Stromal cell of bone marrow (primary cell): ENCODE results near the gene CBFA2T3.

Experiments used
- DNase-seq: peaks from one replicate; pipeline ENCODE4 v3.0.0-alpha.2; 2012; ENCODE audit warnings: low read depth

Gene CBFA2T3

DNA sequence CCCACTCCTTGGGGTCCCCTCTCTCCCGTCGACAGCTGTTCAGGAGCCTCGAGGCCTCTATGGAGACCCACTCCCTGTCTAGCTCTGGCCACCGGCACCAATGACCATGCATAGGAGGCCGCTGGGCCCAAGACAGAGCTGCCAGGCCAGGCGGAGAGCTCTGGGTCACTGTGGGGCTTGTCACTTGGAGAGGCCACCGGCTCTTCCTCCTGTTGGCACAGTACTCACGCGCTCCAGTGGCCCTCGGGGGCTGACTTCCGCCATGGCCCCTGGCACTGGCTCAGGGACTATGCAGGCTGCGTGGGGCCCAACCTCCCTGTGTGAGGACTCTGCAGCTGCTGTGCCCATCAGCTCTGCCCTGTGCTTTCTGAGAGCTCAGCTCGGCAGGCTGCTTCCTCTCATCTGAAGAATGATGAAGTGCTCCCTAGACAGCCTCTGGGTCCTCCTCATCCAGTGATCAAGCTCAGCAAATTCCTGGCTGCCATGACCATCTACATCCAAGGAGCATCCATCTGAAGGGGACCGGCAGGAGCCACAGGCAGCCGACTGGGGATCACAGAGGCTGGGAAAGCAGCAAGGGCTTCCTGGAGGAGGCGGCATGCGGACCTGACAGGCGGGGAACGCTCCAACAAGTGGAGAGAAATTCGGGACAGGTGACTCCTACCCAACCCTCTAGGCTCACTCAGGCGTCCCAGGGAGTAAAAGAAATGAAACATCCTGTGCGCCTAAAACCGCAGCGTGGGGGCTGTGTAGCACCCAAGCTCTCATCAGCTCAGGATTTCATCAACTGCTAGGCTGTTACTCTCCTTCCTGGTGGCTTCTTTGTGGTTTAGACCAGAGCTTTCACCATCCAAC lies 137.0 kb downstream of the CBFA2T3 start:
- no peak for DNase-seq

DNA sequence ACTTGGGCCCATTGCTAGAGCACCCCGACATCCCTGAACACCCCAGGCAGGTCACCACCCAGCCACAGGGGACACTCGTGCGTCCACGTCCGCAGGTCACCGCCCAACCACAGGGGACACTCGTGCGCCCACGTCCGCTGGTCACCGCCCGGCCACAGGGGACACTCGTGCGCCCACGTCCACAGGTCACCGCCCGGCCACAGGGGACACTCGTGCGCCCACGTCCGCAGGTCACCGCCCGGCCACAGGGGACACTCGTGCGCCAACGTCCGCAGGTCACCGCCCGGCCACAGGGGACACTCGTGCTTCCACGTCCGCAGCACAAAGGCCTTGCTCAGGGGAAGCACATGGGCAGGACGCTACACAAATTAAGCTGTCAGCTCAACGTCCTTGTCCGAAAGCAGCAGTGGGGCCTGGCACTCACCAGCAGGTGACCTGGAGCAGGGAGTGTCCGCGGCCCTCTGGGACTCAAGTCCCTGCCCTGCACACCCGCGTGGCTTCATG lies 137.9 kb downstream of the CBFA2T3 start:
- DNase-seq, result no peak

- no peak for DNase-seq
Measured at GRCh38 chr16:88838566-88838965, 138.4 kb downstream of the CBFA2T3 start.

DNA sequence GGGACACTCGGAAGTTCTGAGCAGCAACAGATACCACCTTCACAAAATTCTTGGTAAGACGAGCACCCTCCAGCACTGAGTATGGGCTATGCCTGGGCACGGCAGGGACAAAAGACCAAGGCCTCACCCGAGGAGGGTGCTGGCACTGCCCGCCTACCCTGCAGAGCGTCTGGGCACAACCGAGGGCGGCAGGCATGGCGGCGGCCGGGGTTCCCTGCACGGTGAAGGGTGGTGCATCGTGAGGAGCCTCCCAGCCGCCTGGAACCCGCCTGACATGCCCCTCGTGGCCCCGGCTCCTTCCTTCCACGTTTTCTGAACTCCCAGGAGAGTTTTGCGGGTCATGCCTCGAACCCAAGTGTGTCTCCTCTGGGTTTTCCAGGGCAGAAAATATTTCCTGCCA lies 139.2 kb downstream of the CBFA2T3 start:
- DNase-seq, result no peak

DNA sequence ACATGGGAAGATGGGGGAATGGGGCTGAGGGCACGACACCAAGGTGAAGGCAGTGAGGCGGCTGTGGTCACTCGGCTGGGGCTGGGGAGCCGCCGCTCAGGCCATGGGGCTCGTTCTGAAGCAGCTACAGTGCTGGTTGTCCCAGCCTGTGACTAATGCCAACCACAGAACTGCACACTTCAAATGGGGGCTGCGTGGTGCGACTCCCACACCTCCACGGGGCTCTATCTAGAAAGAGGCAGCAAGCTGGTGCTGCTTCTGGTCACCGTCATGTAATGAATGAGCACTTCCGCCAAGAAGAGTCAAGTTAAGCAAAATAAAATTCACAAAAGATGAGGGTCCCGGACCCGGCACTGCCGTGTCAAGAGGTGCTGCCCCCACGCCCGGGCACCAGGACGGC lies 140.2 kb downstream of the CBFA2T3 start:
- DNase-seq, result no peak

DNA sequence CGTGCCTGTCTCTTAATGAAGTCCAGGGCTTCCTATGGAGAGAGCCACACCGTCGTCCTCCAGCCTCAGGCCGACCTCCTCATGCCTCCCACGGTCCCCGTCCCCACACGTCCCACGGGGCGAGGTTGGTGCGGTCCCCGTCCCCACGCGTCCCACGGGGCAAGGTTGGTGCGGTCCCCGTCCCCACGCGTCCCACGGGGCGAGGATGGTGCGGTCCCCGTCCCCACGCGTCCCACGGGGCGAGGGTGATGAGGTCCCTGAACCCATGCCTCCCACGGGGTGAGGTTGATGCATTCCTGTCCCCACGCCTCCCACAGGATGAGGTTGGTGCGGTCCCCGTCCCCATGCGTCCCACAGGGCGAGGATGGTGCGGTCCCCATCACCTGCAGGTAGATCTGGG lies 141.2 kb downstream of the CBFA2T3 start:
- DNase-seq, result no peak

DNA sequence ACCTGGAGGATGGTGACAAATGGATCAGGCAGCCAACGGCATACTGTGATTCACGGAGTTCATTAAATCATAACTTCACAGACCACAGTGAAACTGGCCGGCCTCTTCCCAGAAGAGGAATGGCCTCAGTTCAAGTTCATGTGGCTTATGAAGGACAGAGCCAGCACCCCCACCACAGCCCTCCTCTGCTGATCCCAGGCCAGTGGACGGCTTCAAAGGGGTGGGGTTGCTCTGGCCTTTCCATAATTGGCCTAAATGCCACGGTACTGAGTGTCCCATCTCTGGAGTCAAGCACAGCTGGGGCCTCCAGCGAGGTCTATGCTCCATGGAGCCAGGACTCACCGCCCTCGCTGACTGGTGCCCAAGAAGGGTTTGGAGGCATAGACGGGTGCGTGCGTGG lies 141.6 kb downstream of the CBFA2T3 start:
- peak; percentile 64 for DNase-seq

DNA sequence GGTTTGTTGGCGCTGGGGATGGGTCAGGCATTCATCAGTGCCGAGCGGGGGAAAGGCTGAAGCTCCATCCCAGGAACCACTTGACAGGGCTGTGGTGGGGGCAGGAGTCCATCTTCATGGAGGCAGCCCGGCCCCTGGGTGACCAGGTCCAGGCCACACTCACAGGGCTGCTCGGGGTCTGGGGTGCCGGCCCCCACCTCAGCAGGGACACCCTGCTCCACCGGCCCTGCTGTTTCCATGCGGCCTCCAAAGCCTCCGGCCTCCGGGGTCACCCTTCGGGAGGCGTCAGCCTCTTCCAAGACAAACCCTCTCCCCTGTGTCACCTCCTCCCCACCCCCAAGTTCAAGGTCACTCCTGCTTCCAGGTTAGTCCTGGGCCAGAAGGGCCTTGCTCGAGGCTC lies 142.3 kb downstream of the CBFA2T3 start:
- no peak for DNase-seq

- no peak for DNase-seq
Measured at GRCh38 chr16:88833086-88833485, 143.9 kb downstream of the CBFA2T3 start.

- DNase-seq, result no peak
Measured at GRCh38 chr16:88831838-88832237, 145.2 kb downstream of the CBFA2T3 start.

- no peak for DNase-seq
Measured at GRCh38 chr16:88830783-88831182, 146.2 kb downstream of the CBFA2T3 start.

DNA sequence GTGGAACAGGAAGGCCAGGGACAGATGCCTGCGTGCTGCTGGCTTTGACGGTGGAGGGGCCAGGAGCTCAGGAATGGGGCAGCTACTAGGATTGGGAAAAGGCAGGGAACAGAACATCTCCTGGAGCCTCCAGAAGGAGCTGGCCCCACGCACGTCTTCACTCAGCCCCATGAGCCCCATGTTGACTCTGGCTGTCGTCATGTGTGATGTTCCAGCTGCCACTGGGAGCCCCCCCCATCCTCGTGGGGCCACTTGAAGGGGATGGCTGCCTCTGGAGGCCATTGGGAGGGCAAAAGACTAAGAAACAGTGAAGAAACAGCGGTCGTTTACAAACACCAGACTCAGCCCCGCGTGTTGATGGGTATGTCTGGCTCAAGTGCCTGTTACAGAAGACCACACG lies 146.7 kb downstream of the CBFA2T3 start:
- DNase-seq, result no peak

DNA sequence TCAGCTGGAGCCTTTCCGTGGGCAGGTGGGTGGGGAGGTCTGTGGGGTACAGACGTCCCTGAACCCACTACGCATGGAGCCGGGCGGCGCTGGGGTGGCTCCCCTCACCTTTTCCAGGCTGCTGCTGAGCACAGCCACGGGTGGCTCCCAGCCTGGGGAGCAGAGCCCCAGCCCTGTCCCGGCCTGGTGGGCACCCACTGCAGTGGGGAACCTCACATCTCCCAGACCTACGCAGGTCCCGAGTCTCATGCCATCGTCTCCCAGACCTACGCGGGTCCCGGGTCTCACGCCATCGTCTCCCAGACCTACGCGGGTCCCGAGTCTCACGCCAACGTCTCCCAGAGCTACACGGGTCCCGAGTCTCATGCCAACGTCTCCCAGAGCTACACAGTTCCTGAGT lies 148.3 kb downstream of the CBFA2T3 start:
- DNase-seq, result no peak

GRCh38 chr16:88827727-88828126 lies 149.3 kb downstream of the CBFA2T3 start:
- no peak for DNase-seq

GRCh38 chr16:88826070-88826840 lies 150.8 kb downstream of the CBFA2T3 start:
- no peak for DNase-seq

DNA sequence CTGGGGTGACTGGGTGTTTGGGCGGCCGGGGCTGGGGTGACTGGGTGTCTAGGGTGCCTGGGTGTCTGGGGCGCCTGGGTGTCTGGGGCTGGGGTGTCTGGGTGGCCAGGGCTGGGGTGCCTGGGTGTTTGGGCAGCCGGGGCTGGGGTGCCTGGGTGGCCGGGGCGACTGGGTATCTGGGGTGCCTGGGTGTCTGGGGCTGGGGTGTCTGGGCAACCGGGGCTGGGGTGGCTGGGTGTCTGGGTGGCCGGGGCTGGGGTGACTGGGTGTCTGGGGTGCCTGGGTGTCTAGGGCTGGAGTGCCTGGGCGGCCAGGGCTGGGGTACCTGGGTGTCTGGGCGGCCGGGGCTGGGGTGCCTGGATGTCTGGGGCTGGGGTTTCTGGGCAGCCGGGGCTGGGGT lies 151.9 kb downstream of the CBFA2T3 start:
- no peak for DNase-seq
